ENCODE measurements around the gene SUCNR1.
A peak's percentile ranks its signal among the peaks of the same experiment; 100 is the strongest.

The SUCNR1 gene

GRCh38 chr3:151923901-151924300 lies 50.5 kb downstream of the SUCNR1 start:
- Histone ChIP-seq H3K9me3 (ENCODE audit: insufficient read depth, low read length, severe bottlenecking) (no peaks in the 10 kb centered on the region), H3K27ac (ENCODE audit: low read length) (no peak overlapping the region), H3K9ac (ENCODE audit: low read depth, low read length) (no peak overlapping the region), H4K20me1 (ENCODE audit: insufficient read depth, low read length) (no peaks in the 10 kb centered on the region), H3K36me3 (ENCODE audit: insufficient read depth, low read length) (no peaks in the 10 kb centered on the region), H3K4me2 (ENCODE audit: insufficient read depth, low read length) (no peak overlapping the region), H3K27me3 (ENCODE audit: insufficient read depth, low read length, poor library complexity) (no peaks in the 10 kb centered on the region), H2AFZ (ENCODE audit: low read depth, low read length) (no peak overlapping the region), H3K79me2 (ENCODE audit: insufficient read depth, low read length) (no peaks in the 10 kb centered on the region), H3K4me1 (ENCODE audit: insufficient read depth, low read length) (no peaks in the 10 kb centered on the region), H3K4me3 (ENCODE audit: low read depth in 1 of 2, low read length in 2 of 2) (no peak overlapping the region)
- DNase-seq = no peak
- no peak for ATAC-seq (ENCODE audit: insufficient read depth, low read depth)
- no peak for TF ChIP-seq EZH2 (IDR thresholded peaks at IDR 0.05; ENCODE audit: borderline replicate concordance, low read depth, low read length, severe bottlenecking)
- no peak for TF ChIP-seq CTCF (IDR thresholded peaks at IDR 0.05; ENCODE audit: borderline replicate concordance, extremely low read depth, low read length, poor library complexity, severe bottlenecking)

GRCh38 chr3:151924753-151925152 lies 51.3 kb downstream of the SUCNR1 start:
- no peak overlapping the region for H3K9ac ChIP-seq (ENCODE audit: low read depth, low read length)
- H3K27me3 ChIP-seq (ENCODE audit: insufficient read depth, low read length, poor library complexity) = no peaks in the 10 kb centered on the region
- no peak for TF ChIP-seq CTCF (IDR thresholded peaks at IDR 0.05; ENCODE audit: borderline replicate concordance, extremely low read depth, low read length, poor library complexity, severe bottlenecking)
- TF ChIP-seq EZH2 (IDR thresholded peaks at IDR 0.05; ENCODE audit: borderline replicate concordance, low read depth, low read length, severe bottlenecking) = no peak
- H3K4me2 ChIP-seq (ENCODE audit: insufficient read depth, low read length) = no peak overlapping the region
- no peak overlapping the region for H3K27ac ChIP-seq (ENCODE audit: low read length)
- DNase-seq = no peak
- no peaks in the 10 kb centered on the region for H3K36me3 ChIP-seq (ENCODE audit: insufficient read depth, low read length)
- no peaks in the 10 kb centered on the region for H3K4me1 ChIP-seq (ENCODE audit: insufficient read depth, low read length)
- H4K20me1 ChIP-seq (ENCODE audit: insufficient read depth, low read length) = no peaks in the 10 kb centered on the region
- H2AFZ ChIP-seq (ENCODE audit: low read depth, low read length) = no peak overlapping the region
- no peaks in the 10 kb centered on the region for H3K79me2 ChIP-seq (ENCODE audit: insufficient read depth, low read length)
- no peak for ATAC-seq (ENCODE audit: insufficient read depth, low read depth)
- H3K9me3 ChIP-seq (ENCODE audit: insufficient read depth, low read length, severe bottlenecking) = no peaks in the 10 kb centered on the region
- no peak overlapping the region for H3K4me3 ChIP-seq (ENCODE audit: low read depth in 1 of 2, low read length in 2 of 2)

- H3K4me2 ChIP-seq (ENCODE audit: insufficient read depth, low read length) = no peak overlapping the region
- no peak overlapping the region for H3K9ac ChIP-seq (ENCODE audit: low read depth, low read length)
- H3K4me1 ChIP-seq (ENCODE audit: insufficient read depth, low read length) = no peaks in the 10 kb centered on the region
- H2AFZ ChIP-seq (ENCODE audit: low read depth, low read length) = no peak overlapping the region
- DNase-seq (no peak), ATAC-seq (ENCODE audit: insufficient read depth, low read depth) (peak; percentile 59; the same call in 2 of the 3 replicates)
- H3K9me3 ChIP-seq (ENCODE audit: insufficient read depth, low read length, severe bottlenecking) = no peaks in the 10 kb centered on the region
- no peak overlapping the region for H3K27ac ChIP-seq (ENCODE audit: low read length)
- no peak overlapping the region for H3K4me3 ChIP-seq (ENCODE audit: low read depth in 1 of 2, low read length in 2 of 2)
- H3K36me3 ChIP-seq (ENCODE audit: insufficient read depth, low read length) = no peaks in the 10 kb centered on the region
- no peaks in the 10 kb centered on the region for H4K20me1 ChIP-seq (ENCODE audit: insufficient read depth, low read length)
- H3K27me3 ChIP-seq (ENCODE audit: insufficient read depth, low read length, poor library complexity) = no peaks in the 10 kb centered on the region
- no peaks in the 10 kb centered on the region for H3K79me2 ChIP-seq (ENCODE audit: insufficient read depth, low read length)
- TF ChIP-seq CTCF (IDR thresholded peaks at IDR 0.05; ENCODE audit: borderline replicate concordance, extremely low read depth, low read length, poor library complexity, severe bottlenecking) = no peak
- no peak for TF ChIP-seq EZH2 (IDR thresholded peaks at IDR 0.05; ENCODE audit: borderline replicate concordance, low read depth, low read length, severe bottlenecking)
Measured at GRCh38 chr3:151925419-151925818, 52.0 kb downstream of the SUCNR1 start.

GRCh38 chr3:151925876-151926275 lies 52.4 kb downstream of the SUCNR1 start:
- Histone ChIP-seq H3K4me2 (ENCODE audit: insufficient read depth, low read length) (no peak overlapping the region), H3K36me3 (ENCODE audit: insufficient read depth, low read length) (no peaks in the 10 kb centered on the region), H3K4me1 (ENCODE audit: insufficient read depth, low read length) (no peaks in the 10 kb centered on the region), H4K20me1 (ENCODE audit: insufficient read depth, low read length) (no peaks in the 10 kb centered on the region), H3K9me3 (ENCODE audit: insufficient read depth, low read length, severe bottlenecking) (no peaks in the 10 kb centered on the region), H3K27me3 (ENCODE audit: insufficient read depth, low read length, poor library complexity) (no peaks in the 10 kb centered on the region), H2AFZ (ENCODE audit: low read depth, low read length) (no peak overlapping the region), H3K27ac (ENCODE audit: low read length) (no peak overlapping the region), H3K9ac (ENCODE audit: low read depth, low read length) (no peak overlapping the region), H3K79me2 (ENCODE audit: insufficient read depth, low read length) (no peaks in the 10 kb centered on the region), H3K4me3 (ENCODE audit: low read depth in 1 of 2, low read length in 2 of 2) (no peak overlapping the region)
- no peak for TF ChIP-seq EZH2 (IDR thresholded peaks at IDR 0.05; ENCODE audit: borderline replicate concordance, low read depth, low read length, severe bottlenecking)
- no peak for TF ChIP-seq CTCF (IDR thresholded peaks at IDR 0.05; ENCODE audit: borderline replicate concordance, extremely low read depth, low read length, poor library complexity, severe bottlenecking)
- DNase-seq = no peak
- no peak for ATAC-seq (ENCODE audit: insufficient read depth, low read depth)
